HG02981 (cell line): ENCODE data around the gene PARP8.

ENCODE experiments used
- ATAC-seq: cut with Tn5 transposase; IDR thresholded peaks from one replicate; pipeline ENCODE4 v1.9.1; 2021; ENCODE audit warnings: mild to moderate bottlenecking, moderate library complexity; ENCODE audit not compliant: unreplicated experiment

The PARP8 gene

DNA sequence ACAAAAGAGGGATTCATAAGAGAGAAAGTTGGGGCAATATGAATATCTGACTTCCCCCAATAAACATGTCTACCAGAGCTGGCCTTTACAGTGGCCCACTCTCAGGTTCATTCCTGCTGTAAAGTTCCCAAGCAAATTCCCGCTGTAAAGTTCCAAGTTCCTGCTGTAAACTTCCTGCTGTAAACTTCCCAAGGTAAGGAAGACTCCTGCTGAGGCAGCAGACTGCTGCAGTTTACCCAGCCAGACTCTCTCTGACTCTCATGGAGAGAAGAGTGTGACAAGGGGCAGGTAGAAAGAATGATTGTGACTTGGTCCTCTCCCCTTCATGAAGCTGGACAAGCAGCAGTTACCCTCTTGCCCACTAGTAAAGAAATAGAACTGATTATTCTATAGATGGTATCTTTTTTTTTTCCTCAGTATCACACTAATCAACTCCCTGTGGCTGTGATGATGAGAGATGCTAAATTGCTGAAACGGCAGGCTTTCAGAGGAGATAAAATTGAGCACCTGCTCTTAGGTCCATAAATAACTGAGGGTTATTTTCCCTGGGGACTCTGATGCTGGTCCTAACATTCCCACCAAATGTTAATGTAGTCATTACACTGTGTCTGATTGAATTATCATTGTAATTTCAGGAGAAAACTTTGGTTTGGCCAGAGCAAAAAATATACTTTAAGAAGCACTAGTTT lies 220.4 kb downstream of the PARP8 start:
- ATAC-seq: no peak

DNA sequence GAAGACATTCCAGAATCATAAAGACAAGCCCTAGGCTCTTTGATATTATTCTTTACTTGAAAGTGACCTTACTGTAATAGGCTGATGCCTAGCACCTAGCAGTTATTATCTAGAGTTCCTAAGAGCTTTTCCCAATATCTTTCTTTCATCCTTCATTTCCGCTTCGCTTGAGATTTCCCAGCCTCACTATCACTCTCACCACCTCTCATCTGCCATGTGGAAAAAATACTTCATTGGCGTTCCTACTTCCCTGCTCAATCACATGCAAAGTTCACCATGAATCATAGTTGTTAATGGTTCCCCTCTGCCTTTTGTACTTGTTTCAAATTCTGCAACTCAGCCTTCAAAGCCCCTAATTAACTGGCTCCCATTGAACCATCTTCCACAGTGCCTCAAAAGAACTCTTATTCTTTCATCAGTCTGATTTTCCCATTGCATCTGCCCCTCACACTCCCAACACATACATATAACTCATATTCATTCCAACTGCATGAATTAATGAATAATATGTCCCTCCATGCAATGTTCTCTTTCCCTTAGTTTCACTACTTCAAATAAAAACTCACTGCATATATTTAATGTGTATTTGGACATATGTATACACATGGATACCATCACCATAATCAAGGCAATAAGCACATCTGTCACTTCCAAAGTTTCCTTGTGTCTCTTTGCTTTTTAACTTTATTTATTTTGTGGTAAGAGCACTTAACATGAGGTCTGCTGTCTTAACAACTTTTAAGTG lies 221.6 kb downstream of the PARP8 start:
- no peak for ATAC-seq

DNA sequence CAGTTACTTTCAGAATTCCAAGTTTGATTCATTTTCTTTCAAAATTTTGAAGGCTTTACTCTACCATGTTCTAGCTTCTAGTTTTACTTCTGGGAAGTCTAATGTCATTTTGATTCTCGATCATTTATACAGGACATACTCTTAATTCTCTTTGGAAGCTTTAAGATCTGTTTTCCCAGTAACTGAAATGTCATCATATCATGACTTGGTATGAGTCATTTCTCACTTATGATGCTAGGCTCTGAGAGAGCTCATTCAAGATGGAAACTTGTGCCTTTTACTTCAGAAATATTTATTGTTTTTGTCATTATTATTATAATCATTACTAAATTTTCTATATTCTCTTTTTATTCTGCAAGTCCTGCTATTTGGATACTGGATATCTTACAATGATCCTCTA lies 222.3 kb downstream of the PARP8 start:
- no peak for ATAC-seq

DNA sequence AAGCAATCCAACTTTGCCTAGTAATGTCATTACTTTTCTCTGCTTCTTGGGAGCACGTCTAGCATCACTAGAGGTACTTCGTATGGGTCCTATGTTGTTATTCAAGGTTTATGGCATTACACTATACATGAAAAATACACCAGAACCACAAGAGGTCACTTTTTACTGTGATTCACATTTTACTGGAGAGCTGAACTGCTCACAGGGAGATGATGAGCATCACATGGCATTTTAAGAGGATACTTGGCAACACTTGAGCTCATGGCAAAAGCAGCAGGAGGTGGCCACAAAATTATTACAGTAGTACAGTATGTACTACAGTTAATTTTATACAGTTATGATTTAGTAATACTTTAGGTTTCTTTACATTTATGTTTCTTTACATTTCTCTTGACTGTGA lies 223.4 kb downstream of the PARP8 start:
- ATAC-seq: no peak
